Ammon's horn (tissue), 1 donor: ENCODE measurements around the gene CDK16.

Experiments used
- DNase-seq: peaks from one replicate; pipeline ENCODE4 v3.0.0-alpha.2; 2016; ENCODE audit warnings: low spot score

CDK16 gene

GRCh38 chrX:47209508-47210238 lies 8.8 kb upstream of the CDK16 start:
- DNase-seq: no peak

GRCh38 chrX:47210661-47211425 lies 7.6 kb upstream of the CDK16 start:
- no peak for DNase-seq

GRCh38 chrX:47212381-47213293 lies 5.8 kb upstream of the CDK16 start:
- DNase-seq: no peak

- no peak for DNase-seq
Measured at GRCh38 chrX:47214435-47215077, 3.9 kb upstream of the CDK16 start.

GRCh38 chrX:47215291-47215900 lies 3.1 kb upstream of the CDK16 start:
- DNase-seq: no peak

- no peak for DNase-seq
Measured at GRCh38 chrX:47216393-47216925, 2.0 kb upstream of the CDK16 start.

- DNase-seq: no peak
Measured at GRCh38 chrX:47217121-47217851, 1.2 kb upstream of the CDK16 start.

- peak; percentile 97 for DNase-seq
Measured at GRCh38 chrX:47217852-47218279, 615 bp upstream of the CDK16 start.

- DNase-seq: no peak
Measured at GRCh38 chrX:47218920-47219815, 687 bp downstream of the CDK16 start.

GRCh38 chrX:47221756-47222155 lies 3.3 kb downstream of the CDK16 start:
- no peak for DNase-seq

GRCh38 chrX:47222751-47223350 lies 4.4 kb downstream of the CDK16 start:
- no peak for DNase-seq

- no peak for DNase-seq
Measured at GRCh38 chrX:47223476-47224250, 5.2 kb downstream of the CDK16 start.

- no peak for DNase-seq
Measured at GRCh38 chrX:47224266-47224895, 5.9 kb downstream of the CDK16 start.

GRCh38 chrX:47224896-47225290 lies 6.4 kb downstream of the CDK16 start:
- DNase-seq: no peak

- DNase-seq: no peak
Measured at GRCh38 chrX:47226071-47226470, 7.6 kb downstream of the CDK16 start.

- no peak for DNase-seq
Measured at GRCh38 chrX:47226531-47227333, 8.3 kb downstream of the CDK16 start.

GRCh38 chrX:47227334-47227583 lies 8.8 kb downstream of the CDK16 start:
- DNase-seq: no peak
